HG03175 (cell line): ENCODE measurements around the gene SERPINA5.
"Not testable (repeated sequence)": the region's sequence is repeated elsewhere in the genome, so short reads cannot be mapped to it uniquely, and the experiment has no call there.

Experiments used
- ATAC-seq: cut with Tn5 transposase; IDR thresholded peaks from one replicate; pipeline ENCODE4 v1.9.1; 2021; ENCODE audit warnings: mild to moderate bottlenecking, moderate library complexity; ENCODE audit not compliant: unreplicated experiment

The SERPINA5 gene

GRCh38 chr14:94598816-94599655 is 17.8 kb downstream of the SERPINA5 start:
- ATAC-seq, result no peak

- ATAC-seq, result no peak
Observed at GRCh38 chr14:94599656-94600004, 18.4 kb downstream of the SERPINA5 start.

DNA sequence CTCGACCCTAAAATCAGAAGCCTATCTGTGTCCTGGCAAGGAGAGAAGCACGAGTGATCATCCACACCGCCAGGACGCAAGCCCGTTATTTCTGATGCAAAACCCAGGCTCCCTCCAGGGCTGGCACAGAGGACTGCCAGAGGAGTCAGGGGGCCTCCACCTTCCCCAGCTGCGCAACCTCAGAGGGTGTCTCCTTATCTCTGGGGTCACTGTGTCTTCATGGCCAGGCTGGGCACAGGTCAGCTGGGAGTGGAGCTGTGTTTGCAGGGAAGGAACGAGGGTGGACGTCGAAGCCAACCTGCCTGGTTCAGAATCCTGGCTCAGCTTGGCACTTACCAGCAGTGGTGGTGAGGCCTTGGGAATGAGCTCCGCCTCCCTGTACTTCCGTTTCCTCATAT is 18.9 kb downstream of the SERPINA5 start:
- ATAC-seq, result no peak

GRCh38 chr14:94601884-94602391 is 20.7 kb downstream of the SERPINA5 start:
- no peak for ATAC-seq

GRCh38 chr14:94602722-94603121 is 21.5 kb downstream of the SERPINA5 start:
- ATAC-seq, result no peak

DNA sequence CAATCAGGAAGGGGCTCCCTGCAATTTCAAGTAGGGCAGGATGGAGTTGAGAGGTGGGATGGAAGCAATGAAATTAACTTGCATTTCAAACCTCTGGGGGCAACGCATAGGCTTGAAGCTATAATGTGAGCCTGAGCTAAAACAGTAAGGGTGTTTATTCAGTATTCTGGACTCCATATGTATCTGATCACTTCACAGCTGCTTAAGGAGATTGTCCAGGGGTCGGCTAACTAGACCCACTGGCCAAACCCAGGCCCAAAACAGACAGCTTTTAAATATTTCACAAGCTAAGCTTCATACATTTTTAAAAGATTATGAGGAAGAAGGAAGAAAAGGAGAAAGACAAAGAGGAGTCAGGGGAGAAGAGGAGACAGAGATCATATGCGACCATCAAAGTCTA is 24.1 kb downstream of the SERPINA5 start:
- no peak for ATAC-seq

- ATAC-seq, result not testable (repeated sequence)
Observed at GRCh38 chr14:94608966-94609365, 27.7 kb downstream of the SERPINA5 start.

- no peak for ATAC-seq
Observed at GRCh38 chr14:94611179-94611578, 30.0 kb downstream of the SERPINA5 start.

- no peak for ATAC-seq
Observed at GRCh38 chr14:94612174-94612573, 30.9 kb downstream of the SERPINA5 start, which contains the start of gene SERPINA3. TSS of gene SERPINA3 (plus strand) at chr14:94612391. CDS start at chr14:94614442, 2,051 bp downstream.

DNA sequence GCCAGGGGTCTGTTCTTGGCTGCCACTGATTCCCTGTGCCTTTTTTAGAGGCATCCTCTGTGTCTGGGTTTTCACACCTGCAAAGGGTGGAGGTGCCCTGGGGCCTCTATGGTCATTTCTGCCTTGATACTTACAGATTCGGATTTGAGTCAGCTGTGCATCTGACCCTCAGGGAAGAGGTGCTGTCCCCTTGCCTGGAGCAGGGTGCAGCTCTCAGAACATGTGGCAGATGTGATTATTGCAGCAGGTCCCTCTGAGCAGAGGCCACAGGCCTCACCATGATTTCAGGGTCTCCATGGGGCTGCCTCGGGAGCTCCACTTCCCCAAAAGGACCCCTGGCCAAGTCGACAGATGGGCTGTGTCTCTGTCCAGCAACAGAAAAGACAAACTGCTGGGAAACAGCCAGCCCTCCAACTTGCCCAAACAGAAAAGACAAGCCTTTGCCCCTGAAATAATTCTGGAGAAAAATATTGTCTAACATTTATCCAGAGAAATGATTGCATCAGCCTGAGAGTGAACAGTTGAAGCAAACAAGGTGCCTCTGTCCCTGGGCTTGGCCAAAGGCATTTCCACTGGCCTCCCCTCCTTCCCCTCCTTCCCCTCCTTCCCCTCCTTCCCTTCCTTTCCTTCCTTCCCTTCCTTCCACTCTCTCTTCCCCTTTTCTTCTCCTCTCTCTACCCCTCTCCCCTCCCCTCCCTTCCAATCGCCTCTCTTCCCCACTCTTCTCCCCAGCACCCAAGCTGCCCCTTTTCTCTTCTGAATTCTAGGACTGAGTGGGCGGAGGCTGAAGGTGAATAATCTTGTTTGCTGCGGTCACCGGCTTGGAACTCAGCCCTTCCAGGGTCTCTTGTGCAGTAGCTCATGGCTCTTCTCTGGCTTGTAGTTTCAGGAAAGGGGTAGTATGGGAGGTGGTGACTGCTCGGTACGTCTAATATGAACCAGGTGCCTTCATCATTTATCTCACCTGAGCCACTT is 31.6 kb downstream of the SERPINA5 start:
- no peak for ATAC-seq

- ATAC-seq, result no peak
Observed at GRCh38 chr14:94613720-94614644, 32.8 kb downstream of the SERPINA5 start.

DNA sequence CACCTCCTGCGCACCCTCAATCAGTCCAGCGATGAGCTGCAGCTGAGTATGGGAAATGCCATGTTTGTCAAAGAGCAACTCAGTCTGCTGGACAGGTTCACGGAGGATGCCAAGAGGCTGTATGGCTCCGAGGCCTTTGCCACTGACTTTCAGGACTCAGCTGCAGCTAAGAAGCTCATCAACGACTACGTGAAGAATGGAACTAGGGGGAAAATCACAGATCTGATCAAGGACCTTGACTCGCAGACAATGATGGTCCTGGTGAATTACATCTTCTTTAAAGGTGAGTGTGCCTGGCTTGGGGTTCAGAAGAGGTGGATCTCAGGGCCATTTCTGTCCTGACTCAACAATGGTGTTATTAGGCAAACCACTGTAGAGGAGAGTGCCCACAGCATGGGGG is 33.6 kb downstream of the SERPINA5 start:
- ATAC-seq, result no peak

DNA sequence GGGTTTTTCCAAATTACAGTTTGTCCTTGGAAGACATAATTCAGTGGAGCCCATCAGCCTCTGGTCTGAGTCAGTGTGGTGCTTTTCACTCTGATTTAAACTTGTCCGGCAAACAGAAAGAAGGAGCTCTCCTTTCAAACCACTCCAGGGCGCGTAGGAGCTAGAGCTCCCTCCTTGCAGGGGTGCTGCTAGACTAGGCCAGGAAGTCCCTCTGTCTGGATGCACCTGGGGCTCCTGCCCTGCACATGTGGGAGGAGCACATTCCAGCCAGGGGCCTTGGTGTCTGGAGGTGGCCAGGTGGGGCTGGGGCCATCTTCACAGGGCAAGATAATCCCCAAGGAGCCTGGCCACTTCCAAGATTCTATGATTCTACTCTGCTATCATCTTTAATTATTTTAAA is 34.0 kb downstream of the SERPINA5 start:
- ATAC-seq, result no peak

DNA sequence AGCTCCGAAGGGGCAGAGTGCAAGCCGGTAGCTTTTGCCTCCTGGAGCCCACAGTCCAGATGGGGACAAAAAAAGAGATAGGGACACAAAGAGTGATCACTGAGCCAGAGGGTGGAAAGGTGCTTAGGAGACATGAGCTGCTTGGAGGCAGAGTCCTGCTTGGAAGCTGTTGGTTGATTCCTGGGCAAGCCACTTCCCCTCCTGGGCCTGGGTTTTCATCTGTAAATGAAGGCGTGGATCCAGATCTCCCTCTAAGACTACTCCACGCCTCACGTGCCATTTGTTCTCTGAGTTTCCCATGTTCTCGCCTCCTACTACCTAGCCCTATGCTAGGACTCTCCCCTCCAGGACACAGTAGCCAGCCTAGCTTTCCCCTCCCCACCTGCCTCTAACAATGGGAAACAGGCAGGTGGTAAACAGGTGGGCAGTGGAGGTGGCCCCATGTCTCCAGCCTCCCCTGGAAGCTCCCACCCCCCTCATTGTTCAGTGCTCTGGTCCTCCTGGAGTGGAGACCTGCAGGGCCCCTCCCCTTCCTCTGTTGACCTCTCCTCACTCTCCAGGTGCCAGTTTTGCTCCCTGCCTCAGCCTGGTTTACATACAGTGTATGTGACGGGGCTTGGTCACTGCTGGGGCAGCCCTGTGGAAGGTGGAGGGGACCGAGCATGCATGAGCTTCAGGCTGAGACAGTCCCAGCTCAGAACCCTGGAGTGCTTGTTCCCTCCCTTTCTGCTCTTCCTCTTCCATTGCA is 34.8 kb downstream of the SERPINA5 start:
- no peak for ATAC-seq

GRCh38 chr14:94617366-94617941 is 36.2 kb downstream of the SERPINA5 start:
- no peak for ATAC-seq

GRCh38 chr14:94617988-94618822 is 37.0 kb downstream of the SERPINA5 start:
- ATAC-seq, result no peak

GRCh38 chr14:94619297-94619696 is 38.1 kb downstream of the SERPINA5 start:
- no peak for ATAC-seq

DNA sequence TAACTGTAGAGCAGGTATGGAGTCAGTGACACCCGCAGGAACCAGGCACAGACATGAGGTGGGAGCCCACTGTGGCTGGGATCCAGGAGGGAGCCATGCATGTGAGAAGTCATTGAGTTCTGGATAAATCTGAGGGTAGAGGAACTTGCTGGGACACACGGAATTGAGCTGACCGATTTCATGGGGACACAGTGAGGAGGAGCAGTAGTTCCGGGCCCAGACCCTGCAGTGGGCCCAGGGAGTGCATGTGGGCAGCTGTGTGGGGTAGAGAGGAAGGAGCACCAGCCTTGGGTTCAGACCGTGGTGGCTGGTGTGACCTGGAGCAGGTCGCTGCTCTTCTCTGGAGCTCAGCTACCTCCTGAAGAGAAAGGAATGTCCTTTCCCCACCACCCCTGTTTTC is 39.4 kb downstream of the SERPINA5 start:
- ATAC-seq, result no peak
